ENCODE data around the gene STUM.

STUM gene

GRCh38 chr1:226518375-226518774 lies 30.2 kb upstream of the STUM start:
- H3K4me3 ChIP-seq (ENCODE audit: low read depth, low read length) = no peak overlapping the region
- TF ChIP-seq CTCF (IDR thresholded peaks at IDR 0.05; ENCODE audit: borderline replicate concordance, insufficient read depth, low read depth, low read length) = no peak

- H3K4me3 ChIP-seq (ENCODE audit: low read depth, low read length) = no peak overlapping the region
- no peak for TF ChIP-seq CTCF (IDR thresholded peaks at IDR 0.05; ENCODE audit: borderline replicate concordance, insufficient read depth, low read depth, low read length)
These were observed 29.4 kb upstream of the STUM start for GRCh38 chr1:226519135-226519534.

- no peak for TF ChIP-seq CTCF (IDR thresholded peaks at IDR 0.05; ENCODE audit: borderline replicate concordance, insufficient read depth, low read depth, low read length)
- no peak overlapping the region for H3K4me3 ChIP-seq (ENCODE audit: low read depth, low read length)
These were observed 28.6 kb upstream of the STUM start for GRCh38 chr1:226519716-226520598.

GRCh38 chr1:226520640-226521355 lies 27.8 kb upstream of the STUM start:
- no peak overlapping the region for H3K4me3 ChIP-seq (ENCODE audit: low read depth, low read length)
- TF ChIP-seq CTCF (IDR thresholded peaks at IDR 0.05; ENCODE audit: borderline replicate concordance, insufficient read depth, low read depth, low read length) = no peak

GRCh38 chr1:226523646-226524406 lies 24.7 kb upstream of the STUM start:
- no peak for TF ChIP-seq CTCF (IDR thresholded peaks at IDR 0.05; ENCODE audit: borderline replicate concordance, insufficient read depth, low read depth, low read length)
- no peak overlapping the region for H3K4me3 ChIP-seq (ENCODE audit: low read depth, low read length)

GRCh38 chr1:226524547-226524946 lies 24.0 kb upstream of the STUM start:
- H3K4me3 ChIP-seq (ENCODE audit: low read depth, low read length) = no peak overlapping the region
- no peak for TF ChIP-seq CTCF (IDR thresholded peaks at IDR 0.05; ENCODE audit: borderline replicate concordance, insufficient read depth, low read depth, low read length)

All from GM12875 (cell line).